Liver (tissue), 9 donors: Measurements from ENCODE around the gene ZNF599. TPM values are rescaled to one million over a fixed set of nuclear protein-coding genes. Genes with fewer than 3 reads are reported as not detected.

Source experiments
- DNase-seq: peaks from one replicate; pipeline ENCODE4 v3.0.0-alpha.2; 2017; ENCODE audit warnings: low spot score
- H3K27ac ChIP-seq, 2 donors: one replicate each; pipeline ENCODE4 v1.7.0; 2013; ENCODE audit warnings: inconsistent platforms in 2 of 2, low read length in 2 of 2, control low read depth in 1 of 2, low read depth in 1 of 2, mild to moderate bottlenecking in 1 of 2
- H3K27me3 ChIP-seq, 4 donors: one replicate each; pipeline versions ENCODE4 v1.6.1 to v1.7.0; 2013; ENCODE audit warnings: low read length in 3 of 4, inconsistent platforms in 1 of 4, mild to moderate bottlenecking in 1 of 4, moderate library complexity in 1 of 4; ENCODE audit not compliant: control insufficient read depth in 4 of 4, insufficient read depth in 4 of 4
- H3K36me3 ChIP-seq, 4 donors: one replicate each; pipeline versions ENCODE4 v1.6.1 to v1.7.0; 2013; ENCODE audit warnings: low read length in 3 of 4, mild to moderate bottlenecking in 3 of 4, low read depth in 1 of 4, moderate library complexity in 1 of 4; ENCODE audit not compliant: control insufficient read depth in 4 of 4, insufficient read depth in 3 of 4
- H3K4me1 ChIP-seq, 4 donors: one replicate each; pipeline versions ENCODE4 v1.6.1 to v1.7.0; 2013; ENCODE audit warnings: low read length in 3 of 4, mild to moderate bottlenecking in 3 of 4, moderate library complexity in 1 of 4; ENCODE audit not compliant: control insufficient read depth in 4 of 4, insufficient read depth in 4 of 4
- H3K4me3 ChIP-seq, 3 donors: one replicate each; pipeline versions ENCODE4 v1.6.1 to v1.7.0; 2013; ENCODE audit warnings: low read length in 3 of 3, control low read depth in 1 of 3, low read depth in 1 of 3, mild to moderate bottlenecking in 1 of 3
- H3K9ac ChIP-seq, 2 donors: one replicate each; pipeline ENCODE4 v1.7.0; 2013; ENCODE audit warnings: low read length in 2 of 2, mild to moderate bottlenecking in 2 of 2, moderate library complexity in 2 of 2, control low read depth in 1 of 2, low read depth in 1 of 2
- H3K9me3 ChIP-seq, 4 donors: one replicate each; pipeline versions ENCODE4 v1.6.1 to v1.7.0; 2013; ENCODE audit warnings: low read length in 3 of 4; ENCODE audit not compliant: control insufficient read depth in 4 of 4
- EGR1 ChIP-seq, 2 donors: IDR thresholded peaks; 2 replicates each; pipeline ENCODE4 v1.6.1; 2016 to 2018; ENCODE audit warnings: antibody characterized with exemption in 2 of 2, low read depth in 2 of 2
- FOXA1 ChIP-seq: IDR thresholded peaks from 2 replicates; pipeline ENCODE4 v1.6.1; 2016; ENCODE audit warnings: antibody characterized with exemption
- FOXA2 ChIP-seq: IDR thresholded peaks from 2 replicates; pipeline ENCODE4 v1.6.1; 2016; ENCODE audit warnings: antibody characterized with exemption
- GABPA ChIP-seq, 2 donors: IDR thresholded peaks in 1 of 2; conservative IDR thresholded peaks in 1 of 2; 2 replicates each; pipeline ENCODE4 v1.6.1; 2016; ENCODE audit warnings: antibody characterized with exemption in 2 of 2, mild to moderate bottlenecking in 1 of 2, moderate library complexity in 1 of 2
- HNF4A ChIP-seq, 2 donors: conservative IDR thresholded peaks; 2 replicates each; pipeline ENCODE4 v1.6.1; 2016; ENCODE audit warnings: antibody characterized with exemption in 2 of 2, mild to moderate bottlenecking in 2 of 2
- HNF4G ChIP-seq: IDR thresholded peaks from 2 replicates; pipeline ENCODE4 v1.6.1; 2016; ENCODE audit warnings: antibody characterized with exemption
- JUND ChIP-seq, 2 donors: IDR thresholded peaks; 2 replicates each; pipeline ENCODE4 v1.6.1; 2016; ENCODE audit warnings: antibody characterized with exemption in 2 of 2
- NR2F2 ChIP-seq: IDR thresholded peaks from 2 replicates; pipeline ENCODE4 v1.6.1; 2016; ENCODE audit warnings: antibody characterized with exemption
- RAD21 ChIP-seq, 2 donors: IDR thresholded peaks; 2 replicates each; pipeline ENCODE4 v1.6.1; 2016; ENCODE audit warnings: antibody characterized with exemption in 2 of 2, mild to moderate bottlenecking in 2 of 2
- REST ChIP-seq: IDR thresholded peaks from 2 replicates; pipeline ENCODE4 v1.6.1; 2016; ENCODE audit warnings: antibody characterized with exemption, mild to moderate bottlenecking
- RXRA ChIP-seq, 2 donors: IDR thresholded peaks; 2 replicates each; pipeline ENCODE4 v1.6.1; 2017 to 2018; ENCODE audit warnings: antibody characterized with exemption in 2 of 2, mild to moderate bottlenecking in 1 of 2
- SP1 ChIP-seq: IDR thresholded peaks from 2 replicates; pipeline ENCODE4 v1.6.1; 2018; ENCODE audit warnings: antibody characterized with exemption, mild to moderate bottlenecking
- TAF1 ChIP-seq: conservative IDR thresholded peaks from 2 replicates; pipeline ENCODE4 v1.6.1; 2016; ENCODE audit warnings: antibody characterized with exemption, mild to moderate bottlenecking
- YY1 ChIP-seq: IDR thresholded peaks from 2 replicates; pipeline ENCODE4 v1.6.1; 2016; ENCODE audit warnings: antibody characterized with exemption, mild to moderate bottlenecking
- WGBS: extraction: QIAGEN DNeasy Blood & Tissue Kit; methylation state at CpG from one replicate; pipeline ENCODE4 v1.1.7; 2013; 5-methylcytosine and 5-hydroxymethylcytosine counted together
- polyA plus RNA-seq, 2 donors: library from polyadenylated mRNA; stranded (reverse) in 1 of 2; unstranded in 1 of 2; fragments of 200-250 nt in 1 of 2; fragments of >200 nt in 1 of 2; fragmentation: Nextera tagmentation in 1 of 2; extraction: Ambion mirVana in 1 of 2; gene quantifications; one replicate each; pipeline versions ENCODE4 v1.2.1 to v1.2.3, GENCODE V29; 2013 to 2015
- total RNA-seq, 2 donors: library from RNA; depleted of rRNA; stranded (reverse); fragments of >200 nt; gene quantifications; one replicate each; pipeline ENCODE4 v1.2.3, GENCODE V29; 2014
- TF ChIP-seq, protein P1 (sequence below): IDR thresholded peaks from 2 replicates; pipeline ENCODE4 v1.6.1; 2016; ENCODE audit warnings: antibody characterized with exemption
- TF ChIP-seq, protein P2 (sequence below): IDR thresholded peaks from 2 replicates; pipeline ENCODE4 v1.6.1; 2016; ENCODE audit warnings: antibody characterized with exemption
- TF ChIP-seq, protein P3 (sequence below): fragments of 150-350 bp; IDR thresholded peaks from 2 replicates; pipeline ENCODE4 v1.5.1; 2017; ENCODE audit warnings: improper control_type of control experiment, low read depth, low read length; ENCODE audit not compliant: missing input control
- TF ChIP-seq, protein P4 (sequence below): IDR thresholded peaks from 2 replicates; pipeline ENCODE4 v1.6.1; 2016; ENCODE audit warnings: antibody characterized with exemption
- donor health status: healthy.
- donor health status: healthy.
- donor health status: healthy.
- donor health status: healthy.
- donor health status: healthy.

The ZNF599 gene
- total RNA-seq = 1 to 10 TPM; 2.1 to 2.6 TPM
- 1 to 10 TPM; 1.5 to 2.1 TPM for polyA plus RNA-seq

DNA sequence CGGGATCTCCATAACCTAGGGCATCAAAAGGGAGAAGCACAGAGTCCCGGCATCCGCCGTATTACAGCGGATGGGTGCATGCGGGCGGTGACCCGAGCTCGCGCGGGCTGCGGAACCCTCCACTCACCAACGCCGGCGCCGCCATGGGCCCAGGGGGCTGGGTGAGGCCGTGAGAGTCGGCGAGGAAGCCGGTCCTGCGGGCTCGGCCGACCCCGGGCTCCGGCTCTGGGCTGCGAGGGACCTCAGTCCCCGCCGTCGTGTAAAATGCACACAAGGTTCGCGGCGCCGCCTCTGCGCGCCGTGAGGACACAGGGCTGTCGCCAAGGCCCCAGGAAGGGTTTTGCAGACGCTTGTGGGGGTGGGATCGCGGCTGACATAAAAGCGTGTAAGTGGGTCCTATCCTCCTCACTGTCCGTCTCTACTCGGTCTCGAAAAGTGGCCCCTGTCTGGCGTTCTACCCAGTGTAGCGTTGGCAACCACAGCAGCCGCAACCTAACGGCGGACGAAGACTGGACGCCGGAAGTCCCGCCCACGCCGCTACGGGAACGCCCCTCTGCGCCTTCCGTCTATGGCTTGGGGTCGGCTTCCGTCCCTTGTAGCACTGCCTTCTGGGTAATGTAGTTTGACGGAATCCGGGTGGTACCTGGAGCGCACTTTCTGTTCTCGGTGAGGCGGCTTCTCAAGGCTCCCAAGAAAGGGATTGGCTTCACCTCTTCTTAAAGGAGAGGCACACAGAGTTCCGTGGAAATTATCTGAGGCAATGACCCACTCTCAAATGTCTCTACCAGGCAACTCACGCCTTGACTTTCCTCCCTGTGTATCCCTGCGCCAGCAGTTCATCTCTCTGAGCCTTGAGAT is at the start of gene ZNF599:
ZNF599 (minus strand) TSS at position 519 of the 858 bp plus-strand sequence; CDS start at position 145, 374 bp downstream.
- peak within 1 kb of the TSS; percentile 30 to 68 for H3K27ac ChIP-seq
- peaks cover 6 to 24% (median 21%) of the 10 kb centered on the region in 4 donors for H3K36me3 ChIP-seq
- H3K4me1 ChIP-seq = peaks cover 0 to 15% (median 6%) of the 10 kb centered on the region in 4 donors
- WGBS = 3% methylated on average over 69 of the region's 69 CpGs
- H3K4me3 ChIP-seq = peak within 1 kb of the TSS; percentile 75 to 85 (median 84)
- no peaks in the 10 kb centered on the region for H3K27me3 ChIP-seq
- peak within 1 kb of the TSS; percentile 50 to 53 for H3K9ac ChIP-seq
- peaks cover 3 to 31% (median 20%) of the 10 kb centered on the region in 4 donors for H3K9me3 ChIP-seq
- peak; percentile 90 for DNase-seq
- TF ChIP-seq HNF4G (no peak), JUND (IDR thresholded peaks at IDR 0.05) (no peak), RAD21 (IDR thresholded peaks at IDR 0.05) (peak in 1 of 2 donors; percentile 40), HNF4A (conservative IDR thresholded peaks at IDR 0.05) (peak in 1 of 2 donors; percentile 41), SP1 (peak; percentile 71), NR2F2 (no peak), REST (peak; percentile 30), TAF1 (no peak), FOXA2 (no peak), FOXA1 (no peak), GABPA (IDR thresholded peaks at IDR 0.05 in 1 of 2, conservative IDR thresholded peaks at IDR 0.05 in 1 of 2) (peak; percentile 88 to 98), YY1 (peak; percentile 84), EGR1 (IDR thresholded peaks at IDR 0.05; ENCODE audit: low read depth in 2 of 2) (peak; percentile 86 to 92), RXRA (IDR thresholded peaks at IDR 0.05) (peak; percentile 38 to 40)
- TF ChIP-seq, protein P1, sequence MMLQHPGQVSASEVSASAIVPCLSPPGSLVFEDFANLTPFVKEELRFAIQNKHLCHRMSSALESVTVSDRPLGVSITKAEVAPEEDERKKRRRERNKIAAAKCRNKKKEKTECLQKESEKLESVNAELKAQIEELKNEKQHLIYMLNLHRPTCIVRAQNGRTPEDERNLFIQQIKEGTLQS = no peak
- TF ChIP-seq, protein P2, sequence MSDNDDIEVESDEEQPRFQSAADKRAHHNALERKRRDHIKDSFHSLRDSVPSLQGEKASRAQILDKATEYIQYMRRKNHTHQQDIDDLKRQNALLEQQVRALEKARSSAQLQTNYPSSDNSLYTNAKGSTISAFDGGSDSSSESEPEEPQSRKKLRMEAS = peak; percentile 58
- TF ChIP-seq, protein P3, sequence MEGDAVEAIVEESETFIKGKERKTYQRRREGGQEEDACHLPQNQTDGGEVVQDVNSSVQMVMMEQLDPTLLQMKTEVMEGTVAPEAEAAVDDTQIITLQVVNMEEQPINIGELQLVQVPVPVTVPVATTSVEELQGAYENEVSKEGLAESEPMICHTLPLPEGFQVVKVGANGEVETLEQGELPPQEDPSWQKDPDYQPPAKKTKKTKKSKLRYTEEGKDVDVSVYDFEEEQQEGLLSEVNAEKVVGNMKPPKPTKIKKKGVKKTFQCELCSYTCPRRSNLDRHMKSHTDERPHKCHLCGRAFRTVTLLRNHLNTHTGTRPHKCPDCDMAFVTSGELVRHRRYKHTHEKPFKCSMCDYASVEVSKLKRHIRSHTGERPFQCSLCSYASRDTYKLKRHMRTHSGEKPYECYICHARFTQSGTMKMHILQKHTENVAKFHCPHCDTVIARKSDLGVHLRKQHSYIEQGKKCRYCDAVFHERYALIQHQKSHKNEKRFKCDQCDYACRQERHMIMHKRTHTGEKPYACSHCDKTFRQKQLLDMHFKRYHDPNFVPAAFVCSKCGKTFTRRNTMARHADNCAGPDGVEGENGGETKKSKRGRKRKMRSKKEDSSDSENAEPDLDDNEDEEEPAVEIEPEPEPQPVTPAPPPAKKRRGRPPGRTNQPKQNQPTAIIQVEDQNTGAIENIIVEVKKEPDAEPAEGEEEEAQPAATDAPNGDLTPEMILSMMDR = no peak
- TF ChIP-seq, protein P4, sequence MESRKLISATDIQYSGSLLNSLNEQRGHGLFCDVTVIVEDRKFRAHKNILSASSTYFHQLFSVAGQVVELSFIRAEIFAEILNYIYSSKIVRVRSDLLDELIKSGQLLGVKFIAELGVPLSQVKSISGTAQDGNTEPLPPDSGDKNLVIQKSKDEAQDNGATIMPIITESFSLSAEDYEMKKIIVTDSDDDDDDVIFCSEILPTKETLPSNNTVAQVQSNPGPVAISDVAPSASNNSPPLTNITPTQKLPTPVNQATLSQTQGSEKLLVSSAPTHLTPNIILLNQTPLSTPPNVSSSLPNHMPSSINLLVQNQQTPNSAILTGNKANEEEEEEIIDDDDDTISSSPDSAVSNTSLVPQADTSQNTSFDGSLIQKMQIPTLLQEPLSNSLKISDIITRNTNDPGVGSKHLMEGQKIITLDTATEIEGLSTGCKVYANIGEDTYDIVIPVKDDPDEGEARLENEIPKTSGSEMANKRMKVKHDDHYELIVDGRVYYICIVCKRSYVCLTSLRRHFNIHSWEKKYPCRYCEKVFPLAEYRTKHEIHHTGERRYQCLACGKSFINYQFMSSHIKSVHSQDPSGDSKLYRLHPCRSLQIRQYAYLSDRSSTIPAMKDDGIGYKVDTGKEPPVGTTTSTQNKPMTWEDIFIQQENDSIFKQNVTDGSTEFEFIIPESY = peak; percentile 92
